GM12892 (cell line): Measurements from ENCODE around the gene VAT1.
A peak's percentile ranks its signal among the peaks of the same experiment; 100 is the strongest.

Experiments
- DNase-seq: peaks from one replicate; pipeline ENCODE4 v3.0.0; 2011; ENCODE audit not compliant: insufficient read length
- FAIRE-seq: peaks from 2 replicates; lab custom pipeline; 2011; peaks lifted over from hg19 to GRCh38; lab: Jason Lieb, UNC
- POLR2A ChIP-seq: IDR thresholded peaks from 2 replicates; pipeline ENCODE4 v1.6.1; 2011; ENCODE audit warnings: low read depth, low read length, control low read depth
- POLR2AphosphoS5 ChIP-seq: IDR thresholded peaks from 2 replicates; pipeline ENCODE4 v1.6.1; 2011; ENCODE audit warnings: low read depth, low read length, control low read depth
- TAF1 ChIP-seq: IDR thresholded peaks from 2 replicates; pipeline ENCODE4 v1.6.1; 2011; ENCODE audit warnings: low read depth, mild to moderate bottlenecking, control low read depth, low read length, borderline replicate concordance

The VAT1 gene

DNA sequence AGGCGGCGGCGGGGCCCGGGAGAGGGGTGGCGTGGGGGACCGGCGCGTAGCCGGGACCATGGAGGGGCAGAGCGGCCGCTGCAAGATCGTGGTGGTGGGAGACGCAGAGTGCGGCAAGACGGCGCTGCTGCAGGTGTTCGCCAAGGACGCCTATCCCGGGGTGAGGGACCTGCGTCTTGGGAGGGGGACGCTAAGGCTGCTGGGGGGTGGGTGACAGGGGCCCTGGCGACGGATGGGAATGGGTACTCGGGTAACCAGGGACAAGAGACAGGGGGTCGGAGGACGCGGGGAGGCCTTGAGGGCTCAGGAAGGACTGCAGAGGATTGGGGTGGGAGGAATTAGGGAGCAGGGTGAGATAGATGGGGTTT is 3.1 kb upstream of the VAT1 start:
- FAIRE-seq, result no peak
- TF ChIP-seq POLR2A (no peak), TAF1 (no peak), POLR2AphosphoS5 (no peak)
- DNase-seq, result no peak

DNA sequence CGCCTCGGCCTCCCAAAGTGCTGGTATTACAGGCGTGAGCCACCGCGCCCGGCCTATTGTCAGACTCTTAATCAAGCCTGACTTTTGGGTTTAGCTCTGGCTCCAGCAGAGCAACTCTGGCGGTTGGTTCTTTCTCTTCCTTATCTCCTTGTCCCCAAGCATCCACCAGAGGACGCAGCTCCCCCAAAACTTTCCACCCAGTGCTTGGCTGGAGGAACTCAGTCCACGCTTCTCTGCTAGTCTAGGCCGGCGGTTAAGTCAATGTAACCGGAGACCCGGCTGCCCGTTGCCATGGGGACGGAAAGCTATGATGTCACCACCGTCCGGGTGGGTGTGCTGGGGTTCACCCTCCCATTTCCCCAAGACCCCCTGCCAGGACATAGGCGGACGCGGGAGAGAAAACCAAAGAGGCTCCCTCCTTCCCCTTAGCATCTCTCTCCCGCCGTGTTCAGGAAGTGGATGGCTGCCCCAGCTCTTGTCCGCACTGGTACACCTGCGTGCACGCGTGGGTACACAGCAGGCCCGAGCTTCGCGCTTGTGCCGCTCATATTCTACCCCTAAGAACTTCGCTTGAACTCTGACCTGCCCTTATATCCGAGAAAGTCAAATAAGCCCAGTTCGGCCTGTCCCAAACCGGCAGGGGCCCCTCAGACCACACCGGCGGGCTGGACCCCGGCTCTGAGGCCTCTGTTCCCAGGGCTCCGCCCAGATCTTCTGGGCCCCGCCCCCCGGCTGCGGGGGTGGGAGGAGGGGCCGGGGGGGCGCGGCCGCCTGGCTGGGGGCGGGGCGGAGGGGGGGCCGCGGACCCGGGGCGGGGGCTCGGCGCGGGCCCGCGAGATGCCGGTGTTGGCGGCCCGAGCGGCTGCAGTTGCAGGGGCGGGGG is 2.5 kb upstream of the VAT1 start, which contains the start of gene RND2:
Gene RND2, plus strand, starts transcription at position 825 of the 883 bp plus-strand sequence. CDS start 117 bp downstream, outside the sequence.
- TF ChIP-seq POLR2A, result no peak
- no peak for TF ChIP-seq POLR2AphosphoS5
- TF ChIP-seq TAF1, result no peak
- FAIRE-seq (peak; percentile 88), DNase-seq (peak; percentile 89)

DNA sequence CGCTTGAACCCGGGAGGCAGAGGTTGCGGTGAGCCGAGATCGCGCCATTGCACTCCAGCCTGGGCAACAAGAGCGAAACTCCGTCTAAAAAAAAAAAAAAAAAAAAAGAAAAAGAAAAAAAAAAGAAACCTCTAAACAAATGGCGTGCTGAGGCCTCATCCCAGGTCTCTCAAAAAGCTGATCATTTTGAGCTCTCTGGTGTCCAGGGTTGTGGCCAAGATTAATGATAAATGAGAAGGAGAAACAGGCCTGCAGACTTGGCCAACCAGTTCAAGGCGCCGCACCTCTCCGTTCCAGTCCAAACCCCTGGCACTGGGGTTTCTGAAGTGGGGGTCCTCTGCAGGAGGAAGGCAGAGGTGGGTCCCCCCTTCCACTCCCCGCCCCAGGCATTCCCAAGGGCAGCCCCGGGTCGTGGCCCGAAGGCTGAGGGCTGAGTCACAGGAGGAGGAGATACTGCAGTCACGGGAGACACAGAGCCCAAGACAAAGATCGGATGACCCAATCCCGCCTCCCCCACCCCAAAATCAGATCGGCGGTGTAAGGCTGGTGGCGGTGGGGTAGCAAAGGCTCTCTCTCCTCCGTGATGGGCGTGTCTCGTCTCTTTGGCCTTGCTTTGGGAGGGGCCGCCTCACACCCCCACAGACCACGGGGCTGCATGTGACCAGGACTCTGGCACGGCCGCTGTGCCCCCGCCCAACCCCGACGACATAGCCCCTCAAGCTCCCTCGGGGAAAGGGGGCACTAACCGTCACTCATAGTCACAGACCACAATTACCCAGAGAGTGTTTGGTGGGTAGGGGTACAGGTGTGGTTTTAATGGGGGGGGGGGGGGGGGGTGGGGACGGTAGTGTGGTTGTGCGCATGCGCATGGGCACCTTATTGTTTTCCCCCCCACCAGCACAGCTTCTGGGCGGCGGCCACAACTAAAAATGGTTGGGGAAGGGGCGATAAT is 1.1 kb downstream of the VAT1 start:
- TF ChIP-seq POLR2AphosphoS5, result no peak
- no peak for TF ChIP-seq TAF1
- TF ChIP-seq POLR2A, result no peak
- FAIRE-seq, result no peak
- peak; percentile 37 for DNase-seq

DNA sequence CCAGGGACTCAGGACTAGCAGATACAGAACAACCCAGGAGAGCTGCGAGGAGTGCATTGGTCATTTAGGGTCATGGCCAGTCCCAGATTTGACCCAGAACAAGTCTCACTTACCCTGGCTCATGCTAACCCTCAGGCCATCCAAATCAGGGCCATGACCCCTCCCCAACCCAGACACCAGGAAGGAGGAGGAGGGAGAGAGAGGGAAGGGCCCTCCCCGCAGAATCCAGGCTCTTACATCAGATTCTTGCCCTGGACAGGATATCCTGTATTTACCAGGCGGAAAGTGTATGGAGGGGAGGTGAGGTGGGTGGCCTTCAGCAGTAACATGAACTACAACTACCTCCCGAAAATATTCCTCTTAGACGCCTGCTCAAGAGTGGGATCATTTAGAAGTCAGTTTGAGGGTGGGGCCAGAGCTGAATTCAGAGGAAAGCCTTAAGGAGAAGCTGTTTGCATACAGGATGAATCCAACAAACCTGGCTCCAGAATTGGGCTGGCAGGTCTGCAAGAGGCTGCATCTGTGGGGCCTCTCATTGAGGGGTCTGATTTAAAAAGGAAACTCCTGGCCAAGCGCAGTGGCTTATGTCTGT is 2.1 kb downstream of the VAT1 start:
- DNase-seq (no peak), FAIRE-seq (no peak)
- TF ChIP-seq TAF1, result no peak
- no peak for TF ChIP-seq POLR2AphosphoS5
- no peak for TF ChIP-seq POLR2A

GRCh38 chr17:43019418-43019817 is 2.8 kb downstream of the VAT1 start:
- DNase-seq, result no peak
- TF ChIP-seq POLR2A (no peak), TAF1 (no peak), POLR2AphosphoS5 (no peak)
- no peak for FAIRE-seq

DNA sequence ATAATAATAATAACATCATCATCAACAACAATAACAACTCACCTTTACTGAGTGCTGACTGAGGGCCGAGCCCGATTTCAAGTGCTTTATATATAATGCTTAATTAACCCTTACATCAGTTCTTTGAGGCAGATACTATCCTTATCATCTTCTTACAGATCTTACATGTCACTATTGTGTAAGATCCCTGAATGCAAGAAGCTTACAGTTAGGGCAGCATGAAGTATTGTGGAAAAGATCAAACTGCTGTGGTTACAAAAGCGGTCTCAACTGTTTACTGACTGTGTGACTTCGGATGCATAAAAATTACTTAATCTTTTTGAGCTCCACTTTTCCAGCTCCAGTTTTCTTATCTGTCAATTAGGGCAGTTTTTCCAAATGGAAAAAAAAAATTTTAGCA is 3.3 kb downstream of the VAT1 start:
- FAIRE-seq, result no peak
- no peak for DNase-seq
- no peak for TF ChIP-seq TAF1
- TF ChIP-seq POLR2AphosphoS5, result no peak
- TF ChIP-seq POLR2A, result no peak

GRCh38 chr17:43018008-43018853 is 4.0 kb downstream of the VAT1 start:
- DNase-seq, result no peak
- TF ChIP-seq TAF1, result no peak
- TF ChIP-seq POLR2A, result peak; percentile 9; the same call in 1 of the 2 replicates
- FAIRE-seq, result peak; percentile 58

DNA sequence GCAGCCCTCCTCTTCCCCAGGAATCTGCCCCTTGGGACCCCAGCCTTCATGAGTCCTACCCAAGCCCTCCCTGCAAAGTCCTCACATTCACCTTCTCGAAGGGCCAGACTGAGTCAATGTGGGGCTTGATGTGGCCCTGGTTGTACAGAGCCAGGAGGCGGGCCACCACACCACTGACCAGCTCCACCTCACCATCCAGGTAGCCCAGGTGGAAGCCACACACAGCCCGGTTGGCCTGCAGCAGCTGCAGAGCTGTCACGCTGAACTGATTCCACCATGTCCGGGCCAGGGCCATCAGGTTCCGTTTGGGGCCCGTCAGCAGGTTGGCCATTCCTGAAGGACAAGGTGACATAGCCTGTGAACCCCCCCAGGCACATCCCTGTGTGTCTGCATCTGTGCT is 6.0 kb downstream of the VAT1 start:
- DNase-seq (no peak), FAIRE-seq (no peak)
- TF ChIP-seq POLR2AphosphoS5 (peak; percentile 74), POLR2A (no peak)

DNA sequence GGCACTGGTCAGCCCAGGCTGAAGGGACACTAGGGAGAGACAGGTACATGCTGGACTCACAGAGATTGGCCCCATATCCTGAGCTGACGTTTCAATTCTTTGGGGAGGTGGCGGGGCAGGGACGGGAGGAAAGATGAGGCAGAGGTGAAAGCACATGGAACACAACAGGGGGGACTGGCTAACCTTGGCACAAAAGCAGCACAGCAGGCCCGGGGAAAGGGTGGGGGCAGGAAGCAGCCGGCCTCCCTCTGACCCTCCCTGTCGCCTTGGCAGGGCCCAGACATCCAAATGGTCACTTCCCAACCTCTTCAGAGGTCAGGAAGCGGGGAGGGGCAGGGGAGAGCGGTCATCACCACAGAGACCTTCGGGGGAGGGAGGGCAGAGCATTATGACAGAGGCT is 6.6 kb downstream of the VAT1 start:
- DNase-seq (no peak), FAIRE-seq (no peak)
- TF ChIP-seq TAF1 (no peak), POLR2AphosphoS5 (no peak), POLR2A (no peak)
